Neural progenitor cell (in vitro differentiated cells): ENCODE results near the gene COL23A1. TPM values are rescaled to one million over a fixed set of nuclear protein-coding genes. Genes with fewer than 3 reads are reported as not detected.
A peak's percentile ranks its signal among the peaks of the same experiment; 100 is the strongest.

Experiments
- DNase-seq: peaks from one replicate; pipeline ENCODE4 v3.0.0-alpha.2; 2016; ENCODE audit warnings: low spot score
- H2AFZ ChIP-seq: fragments of 200-600 bp; sonication (generic); replicated peaks from 2 replicates; pipeline ENCODE4 v1.6.1; 2016; ENCODE audit warnings: antibody characterized with exemption
- H3F3A ChIP-seq: fragments of 200-600 bp; sonication (generic); 2 replicates; pipeline ENCODE4 v1.6.1; 2016; ENCODE audit warnings: antibody characterized with exemption, low read depth
- H3K27ac ChIP-seq: fragments of 200-600 bp; sonication (generic); 2 replicates; pipeline ENCODE4 v1.5.1; 2016; ENCODE audit warnings: mild to moderate bottlenecking
- H3K27me3 ChIP-seq: fragments of 200-600 bp; sonication (generic); 2 replicates; pipeline ENCODE4 v1.6.1; 2016; ENCODE audit warnings: mild to moderate bottlenecking, moderate library complexity
- H3K36me3 ChIP-seq: fragments of 200-600 bp; sonication (generic); 2 replicates; pipeline ENCODE4 v1.5.1; 2016
- H3K4me1 ChIP-seq: fragments of 200-600 bp; sonication (generic); 2 replicates; pipeline ENCODE4 v1.6.1; 2016; ENCODE audit warnings: mixed run types
- H3K4me2 ChIP-seq: fragments of 200-600 bp; sonication (generic); 2 replicates; pipeline ENCODE4 v1.6.1; 2016
- H3K4me3 ChIP-seq: fragments of 200-600 bp; sonication (generic); 2 replicates; pipeline ENCODE4 v1.5.1; 2016
- H3K79me2 ChIP-seq: fragments of 200-600 bp; sonication (generic); 2 replicates; pipeline ENCODE4 v1.6.1; 2016; ENCODE audit warnings: low read depth
- H3K9ac ChIP-seq: fragments of 200-600 bp; sonication (generic); 2 replicates; pipeline ENCODE4 v1.6.1; 2016
- H3K9me3 ChIP-seq: fragments of 200-600 bp; sonication (generic); 2 replicates; pipeline ENCODE4 v1.5.1; 2016; ENCODE audit warnings: low read depth
- H4K20me1 ChIP-seq: fragments of 200-600 bp; sonication (generic); 2 replicates; pipeline ENCODE4 v1.6.1; 2016; ENCODE audit warnings: low read depth
- H3K27ac Mint-ChIP-seq: 3 replicates; pipeline ENCODE4 v1.8.0; 2021; ENCODE audit warnings: mixed read lengths
- H3K27me3 Mint-ChIP-seq: 2 replicates; pipeline ENCODE4 v1.8.0; 2022; ENCODE audit warnings: low read depth, mild to moderate bottlenecking, inconsistent platforms, moderate library complexity, mixed read lengths; ENCODE audit not compliant: insufficient read depth
- H3K36me3 Mint-ChIP-seq: 3 replicates; pipeline ENCODE4 v1.8.0; 2021; ENCODE audit warnings: mixed read lengths
- H3K4me1 Mint-ChIP-seq: 3 replicates; pipeline ENCODE4 v1.8.0; 2021; ENCODE audit warnings: mixed read lengths
- H3K4me3 Mint-ChIP-seq: 3 replicates; pipeline ENCODE4 v1.8.0; 2021; ENCODE audit warnings: mild to moderate bottlenecking, moderate library complexity, mixed read lengths
- H3K9me3 Mint-ChIP-seq: 3 replicates; pipeline ENCODE4 v1.8.0; 2020; ENCODE audit warnings: mixed read lengths
- EZH2 ChIP-seq: fragments of 200-600 bp; sonication (generic); IDR thresholded peaks from 2 replicates; pipeline ENCODE4 v1.6.1; 2017; ENCODE audit warnings: antibody characterized with exemption, mild to moderate bottlenecking, moderate library complexity
- EZH2phosphoT487 ChIP-seq: fragments of 200-600 bp; sonication (generic); IDR thresholded peaks from 2 replicates; pipeline ENCODE4 v1.6.1; 2017; ENCODE audit warnings: antibody characterized with exemption
- total RNA-seq: library from RNA; depleted of rRNA; stranded (reverse); fragments of >200 nt; gene quantifications from 2 replicates; pipeline ENCODE4 v1.2.3, GENCODE V29; 2015; ENCODE audit warnings: low replicate concordance
- TF ChIP-seq, protein P1 (sequence below): fragments of 200-600 bp; sonication (generic); IDR thresholded peaks from 2 replicates; pipeline ENCODE4 v1.5.1; 2017; ENCODE audit warnings: antibody characterized with exemption, mild to moderate bottlenecking

COL23A1 gene
- total RNA-seq, 1 donor from 2014 or later = not detected

GRCh38 chr5:178434851-178435250, 155.3 kb downstream of the COL23A1 start:
- peaks cover 52% of the 10 kb centered on the region for H3K4me1 Mint-ChIP-seq
- Histone ChIP-seq H3K9ac (no peak overlapping the region), H4K20me1 (no peaks in the 10 kb centered on the region), H3K4me3 (no peak overlapping the region), H3K27me3 (no peaks in the 10 kb centered on the region), H3K4me1 (peaks cover 9% of the 10 kb centered on the region), H3K4me2 (no peak overlapping the region), H2AFZ (no peak overlapping the region), H3K9me3 (no peaks in the 10 kb centered on the region), H3K36me3 (no peaks in the 10 kb centered on the region), H3F3A (no peaks in the 10 kb centered on the region), H3K79me2 (no peaks in the 10 kb centered on the region), H3K27ac (no peak overlapping the region)
- TF ChIP-seq, protein P1, sequence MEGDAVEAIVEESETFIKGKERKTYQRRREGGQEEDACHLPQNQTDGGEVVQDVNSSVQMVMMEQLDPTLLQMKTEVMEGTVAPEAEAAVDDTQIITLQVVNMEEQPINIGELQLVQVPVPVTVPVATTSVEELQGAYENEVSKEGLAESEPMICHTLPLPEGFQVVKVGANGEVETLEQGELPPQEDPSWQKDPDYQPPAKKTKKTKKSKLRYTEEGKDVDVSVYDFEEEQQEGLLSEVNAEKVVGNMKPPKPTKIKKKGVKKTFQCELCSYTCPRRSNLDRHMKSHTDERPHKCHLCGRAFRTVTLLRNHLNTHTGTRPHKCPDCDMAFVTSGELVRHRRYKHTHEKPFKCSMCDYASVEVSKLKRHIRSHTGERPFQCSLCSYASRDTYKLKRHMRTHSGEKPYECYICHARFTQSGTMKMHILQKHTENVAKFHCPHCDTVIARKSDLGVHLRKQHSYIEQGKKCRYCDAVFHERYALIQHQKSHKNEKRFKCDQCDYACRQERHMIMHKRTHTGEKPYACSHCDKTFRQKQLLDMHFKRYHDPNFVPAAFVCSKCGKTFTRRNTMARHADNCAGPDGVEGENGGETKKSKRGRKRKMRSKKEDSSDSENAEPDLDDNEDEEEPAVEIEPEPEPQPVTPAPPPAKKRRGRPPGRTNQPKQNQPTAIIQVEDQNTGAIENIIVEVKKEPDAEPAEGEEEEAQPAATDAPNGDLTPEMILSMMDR = no peak
- TF ChIP-seq EZH2 (no peak), EZH2phosphoT487 (no peak)
- peak; percentile 42 for DNase-seq
- no peaks in the 10 kb centered on the region for H3K27me3 Mint-ChIP-seq
- H3K36me3 Mint-ChIP-seq = peaks cover 5% of the 10 kb centered on the region
- peaks cover 8% of the 10 kb centered on the region for H3K9me3 Mint-ChIP-seq
- H3K4me3 Mint-ChIP-seq = no peak overlapping the region
- no peak overlapping the region for H3K27ac Mint-ChIP-seq

- Mint-ChIP-seq H3K27ac (peak overlapping the region; percentile 88), H3K9me3 (peaks cover 8% of the 10 kb centered on the region), H3K36me3 (peaks cover 5% of the 10 kb centered on the region), H3K4me3 (no peak overlapping the region), H3K27me3 (no peaks in the 10 kb centered on the region), H3K4me1 (peaks cover 59% of the 10 kb centered on the region)
- Histone ChIP-seq H4K20me1 (no peaks in the 10 kb centered on the region), H3K4me3 (no peak overlapping the region), H3K27ac (no peak overlapping the region), H3K79me2 (no peaks in the 10 kb centered on the region), H3K27me3 (no peaks in the 10 kb centered on the region), H3K9ac (no peak overlapping the region), H3F3A (no peaks in the 10 kb centered on the region), H3K9me3 (no peaks in the 10 kb centered on the region), H3K4me2 (no peak overlapping the region), H2AFZ (no peak overlapping the region), H3K4me1 (peaks cover 11% of the 10 kb centered on the region), H3K36me3 (no peaks in the 10 kb centered on the region)
- DNase-seq = no peak
- TF ChIP-seq EZH2phosphoT487 (no peak), EZH2 (no peak)
- TF ChIP-seq, protein P1 = no peak
Observed at GRCh38 chr5:178434016-178434761, 156.0 kb downstream of the COL23A1 start.

DNA sequence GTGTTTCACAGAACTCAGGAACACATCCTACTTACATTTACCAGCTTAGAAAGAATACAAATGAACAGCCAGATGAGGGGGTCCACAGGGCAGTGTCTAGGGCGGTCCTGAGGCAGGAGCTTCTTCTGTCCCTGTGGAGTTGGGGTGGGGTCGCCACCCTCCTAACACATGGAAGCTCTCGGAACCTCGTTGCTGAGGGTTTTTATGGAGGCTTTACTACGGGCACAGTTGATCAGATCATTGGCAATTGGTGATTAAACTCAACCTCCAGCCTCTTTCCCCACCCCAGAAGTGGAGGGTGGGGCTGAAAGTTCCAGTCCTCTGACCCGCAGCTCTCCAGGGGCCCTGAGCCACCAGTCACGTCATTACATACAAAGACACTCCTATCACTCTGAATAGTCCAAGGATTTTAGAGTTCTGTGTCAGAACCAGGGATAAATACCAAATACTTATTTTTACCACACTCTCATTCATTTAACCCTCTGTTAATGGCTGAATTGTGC, 156.9 kb downstream of the COL23A1 start:
- peaks cover 67% of the 10 kb centered on the region for H3K4me1 Mint-ChIP-seq
- H3K9ac ChIP-seq = no peak overlapping the region
- DNase-seq = no peak
- peaks cover 8% of the 10 kb centered on the region for H3K9me3 Mint-ChIP-seq
- no peaks in the 10 kb centered on the region for H3K27me3 ChIP-seq
- peak overlapping the region; percentile 19 for H3K4me3 Mint-ChIP-seq
- H3K27ac Mint-ChIP-seq = peak overlapping the region; percentile 88
- no peaks in the 10 kb centered on the region for H4K20me1 ChIP-seq
- no peak overlapping the region for H3K4me3 ChIP-seq
- peaks cover 20% of the 10 kb centered on the region for H3K4me1 ChIP-seq
- no peak overlapping the region for H2AFZ ChIP-seq
- H3K36me3 ChIP-seq = no peaks in the 10 kb centered on the region
- H3K36me3 Mint-ChIP-seq = peaks cover 5% of the 10 kb centered on the region
- TF ChIP-seq, protein P1 = no peak
- no peak for TF ChIP-seq EZH2
- TF ChIP-seq EZH2phosphoT487 = no peak
- H3K4me2 ChIP-seq = no peak overlapping the region
- H3K9me3 ChIP-seq = no peaks in the 10 kb centered on the region
- no peaks in the 10 kb centered on the region for H3F3A ChIP-seq
- H3K79me2 ChIP-seq = no peaks in the 10 kb centered on the region
- no peak overlapping the region for H3K27ac ChIP-seq
- H3K27me3 Mint-ChIP-seq = no peaks in the 10 kb centered on the region
